ENCODE data around the gene SMG6.
"Not testable (repeated sequence)": the region's sequence is repeated elsewhere in the genome, so short reads cannot be mapped to it uniquely, and the experiment has no call there.

Gene SMG6

GRCh38 chr17:2303204-2304188, at the start of gene SMG6, which contains the start of gene SRR:
Gene SMG6 (minus strand): TSS chr17:2303785. CDS start chr17:2303720, 65 bp downstream.
Gene SRR (plus strand): TSS chr17:2303950. CDS start chr17:2315561, 11,611 bp downstream.
- peak; percentile 82 for DNase-seq

- no peak for DNase-seq
Observed at GRCh38 chr17:2351269-2351668, 47.7 kb upstream of the SMG6 start.

- peak; percentile 66 for DNase-seq
Observed at GRCh38 chr17:2347805-2348685, 44.5 kb upstream of the SMG6 start.

GRCh38 chr17:2346475-2346874, 42.9 kb upstream of the SMG6 start:
- no peak for DNase-seq

- DNase-seq, result no peak
Observed at GRCh38 chr17:2344528-2344927, 40.9 kb upstream of the SMG6 start.

- peak; percentile 48 for DNase-seq
Observed at GRCh38 chr17:2343421-2343820, 39.8 kb upstream of the SMG6 start.

GRCh38 chr17:2338315-2338657, 34.7 kb upstream of the SMG6 start:
- no peak for DNase-seq

- no peak for DNase-seq
Observed at GRCh38 chr17:2337544-2338314, 34.1 kb upstream of the SMG6 start.

GRCh38 chr17:2336852-2337543, 33.4 kb upstream of the SMG6 start, which contains the start of gene SGSM2:
Gene SGSM2 (plus strand): TSS chr17:2337501. CDS start chr17:2337689, 188 bp downstream.
- peak; percentile 43 for DNase-seq

- peak; percentile 70 for DNase-seq
Observed at GRCh38 chr17:2336215-2336851, 32.7 kb upstream of the SMG6 start, which contains the start of gene TSR1. Gene TSR1 (minus strand): TSS chr17:2336457. CDS start chr17:2336427, 30 bp downstream.

GRCh38 chr17:2335726-2336214, 32.2 kb upstream of the SMG6 start:
- DNase-seq, result peak; percentile 15

GRCh38 chr17:2331303-2331702, 27.7 kb upstream of the SMG6 start:
- no peak for DNase-seq

- no peak for DNase-seq
Observed at GRCh38 chr17:2323629-2324314, 20.2 kb upstream of the SMG6 start.

GRCh38 chr17:2321399-2321798, 17.8 kb upstream of the SMG6 start:
- no peak for DNase-seq

GRCh38 chr17:2319051-2319450, 15.5 kb upstream of the SMG6 start:
- DNase-seq, result no peak

GRCh38 chr17:2317796-2318195, 14.2 kb upstream of the SMG6 start:
- DNase-seq, result no peak

GRCh38 chr17:2316916-2317205, 13.3 kb upstream of the SMG6 start:
- not testable (repeated sequence) for DNase-seq

- no peak for DNase-seq
Observed at GRCh38 chr17:2312736-2313135, 9.2 kb upstream of the SMG6 start.

GRCh38 chr17:2309338-2310154, 6.0 kb upstream of the SMG6 start:
- DNase-seq, result no peak

- DNase-seq, result no peak
Observed at GRCh38 chr17:2304931-2305330, 1.3 kb upstream of the SMG6 start.

All from DMS79 treated with DMSO at 0.1 percent for 48 hours (cell line).